OCI-LY3 (cell line): Measurements from ENCODE around the gene OR4F6.
"Not testable (repeated sequence)": the region's sequence is repeated elsewhere in the genome, so short reads cannot be mapped to it uniquely, and the experiment has no call there.

Experiments
- CTCF ChIP-seq: fragments of 200-600, 300-600 bp; sonication (generic); IDR thresholded peaks from 2 replicates; pipeline ENCODE4 v1.5.1; 2014; ENCODE audit warnings: antibody characterized with exemption, low read length, low read depth
- EZH2phosphoT487 ChIP-seq: fragments of 200-600 bp; shearing (Covaris generic); IDR thresholded peaks from 2 replicates; pipeline ENCODE4 v1.6.1; 2018; ENCODE audit warnings: antibody characterized with exemption, mixed run types, low read depth

GRCh38 chr15:101778576-101778975 lies 24.7 kb upstream of the OR4F6 start:
- TF ChIP-seq EZH2phosphoT487, CTCF: not testable (repeated sequence)
